Coronary artery (tissue), 2 donors: ENCODE results near the gene ZNF148.

Experiments
- DNase-seq: peaks from one replicate; pipeline ENCODE4 v3.0.0-alpha.2; 2017; ENCODE audit warnings: low spot score
- H3K27ac ChIP-seq, 2 donors: fragments of 200-600 bp; sonication (generic); one replicate each; pipeline ENCODE4 v1.5.1; 2016 to 2019
- H3K4me3 ChIP-seq: fragments of 200-600 bp; sonication (generic); 2 replicates; pipeline ENCODE4 v1.5.1; 2016; ENCODE audit warnings: mild to moderate bottlenecking, moderate library complexity
- TF ChIP-seq, protein P1 (sequence below): fragments of 200-600 bp; sonication (generic); IDR thresholded peaks from one replicate; pipeline ENCODE4 v1.5.1; 2019; ENCODE audit warnings: antibody characterized with exemption

Gene ZNF148

GRCh38 chr3:125375950-125376679 is 990 bp upstream of the ZNF148 start:
- no peak for DNase-seq
- peak overlapping the region; percentile 90 for H3K4me3 ChIP-seq
- TF ChIP-seq, protein P1, sequence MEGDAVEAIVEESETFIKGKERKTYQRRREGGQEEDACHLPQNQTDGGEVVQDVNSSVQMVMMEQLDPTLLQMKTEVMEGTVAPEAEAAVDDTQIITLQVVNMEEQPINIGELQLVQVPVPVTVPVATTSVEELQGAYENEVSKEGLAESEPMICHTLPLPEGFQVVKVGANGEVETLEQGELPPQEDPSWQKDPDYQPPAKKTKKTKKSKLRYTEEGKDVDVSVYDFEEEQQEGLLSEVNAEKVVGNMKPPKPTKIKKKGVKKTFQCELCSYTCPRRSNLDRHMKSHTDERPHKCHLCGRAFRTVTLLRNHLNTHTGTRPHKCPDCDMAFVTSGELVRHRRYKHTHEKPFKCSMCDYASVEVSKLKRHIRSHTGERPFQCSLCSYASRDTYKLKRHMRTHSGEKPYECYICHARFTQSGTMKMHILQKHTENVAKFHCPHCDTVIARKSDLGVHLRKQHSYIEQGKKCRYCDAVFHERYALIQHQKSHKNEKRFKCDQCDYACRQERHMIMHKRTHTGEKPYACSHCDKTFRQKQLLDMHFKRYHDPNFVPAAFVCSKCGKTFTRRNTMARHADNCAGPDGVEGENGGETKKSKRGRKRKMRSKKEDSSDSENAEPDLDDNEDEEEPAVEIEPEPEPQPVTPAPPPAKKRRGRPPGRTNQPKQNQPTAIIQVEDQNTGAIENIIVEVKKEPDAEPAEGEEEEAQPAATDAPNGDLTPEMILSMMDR = no peak
- peak overlapping the region; percentile 91 to 96 for H3K27ac ChIP-seq

GRCh38 chr3:125374501-125374995 is 577 bp downstream of the ZNF148 start:
- TF ChIP-seq, protein P1 = no peak
- peak overlapping the region; percentile 91 to 96 for H3K27ac ChIP-seq
- DNase-seq = no peak
- peak overlapping the region; percentile 90 for H3K4me3 ChIP-seq

DNA sequence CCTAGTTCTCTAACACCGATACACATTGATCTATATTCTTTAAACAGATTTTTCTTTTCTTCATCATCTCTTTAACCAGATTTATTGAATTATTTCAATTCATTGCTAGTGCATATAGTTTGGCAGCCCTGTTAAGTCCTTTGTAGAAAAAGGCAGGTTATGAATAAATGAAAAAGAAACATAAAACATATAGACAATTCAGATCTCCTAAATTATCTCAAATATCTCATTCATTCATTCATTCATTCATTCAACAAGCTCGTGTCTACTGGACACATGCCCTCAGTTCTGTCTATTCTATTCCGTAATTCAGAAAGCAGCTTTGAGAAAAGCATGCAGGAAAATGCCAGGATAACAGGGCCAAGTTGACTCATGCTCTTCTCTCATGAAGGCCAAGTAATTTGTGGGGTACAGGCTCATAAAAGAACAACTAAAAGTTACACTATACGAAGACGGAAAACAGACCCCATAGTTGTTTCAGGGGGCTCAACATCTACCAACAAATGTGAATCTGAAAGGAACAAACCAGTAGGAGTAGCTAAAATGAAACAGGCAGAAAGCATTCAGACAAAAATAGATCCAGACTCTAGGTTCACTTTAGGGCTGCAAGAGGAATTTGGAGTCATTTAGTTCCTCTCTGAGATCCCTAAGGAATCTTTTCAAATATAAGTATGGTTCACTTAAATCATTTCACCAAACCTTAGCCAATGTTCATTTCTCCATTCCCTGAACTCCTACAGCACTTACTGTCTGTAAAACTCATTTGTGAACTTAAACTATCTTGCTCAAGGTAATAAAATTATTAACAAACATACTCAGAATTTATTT is 7.5 kb downstream of the ZNF148 start:
- Histone ChIP-seq H3K27ac (no peak overlapping the region), H3K4me3 (peak overlapping the region; percentile 4)
- TF ChIP-seq, protein P1 = no peak
- DNase-seq = no peak

DNA sequence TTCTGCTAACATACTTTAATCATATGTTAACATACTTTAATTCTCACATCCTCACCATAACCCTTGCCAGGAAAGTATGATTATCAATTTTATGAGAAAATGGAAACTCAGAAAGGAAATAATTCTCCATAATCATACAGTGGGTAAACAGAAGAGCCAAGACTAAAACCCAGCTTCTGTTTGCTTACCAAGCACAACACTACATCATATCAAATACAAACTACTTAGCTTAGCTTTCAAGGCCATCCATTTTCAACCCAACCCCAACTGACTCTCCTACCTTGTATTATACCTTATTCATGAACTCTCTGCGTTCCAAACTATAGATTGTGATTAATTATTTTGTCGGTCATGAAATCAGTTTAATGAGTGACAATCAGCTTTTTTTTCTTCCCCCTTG is 9.0 kb downstream of the ZNF148 start:
- no peak overlapping the region for H3K27ac ChIP-seq
- TF ChIP-seq, protein P1 = no peak
- DNase-seq = no peak
- H3K4me3 ChIP-seq = no peak overlapping the region

GRCh38 chr3:125359700-125360099 is 15.4 kb downstream of the ZNF148 start:
- TF ChIP-seq, protein P1 = no peak
- no peak overlapping the region for H3K27ac ChIP-seq
- H3K4me3 ChIP-seq = no peak overlapping the region
- no peak for DNase-seq

DNA sequence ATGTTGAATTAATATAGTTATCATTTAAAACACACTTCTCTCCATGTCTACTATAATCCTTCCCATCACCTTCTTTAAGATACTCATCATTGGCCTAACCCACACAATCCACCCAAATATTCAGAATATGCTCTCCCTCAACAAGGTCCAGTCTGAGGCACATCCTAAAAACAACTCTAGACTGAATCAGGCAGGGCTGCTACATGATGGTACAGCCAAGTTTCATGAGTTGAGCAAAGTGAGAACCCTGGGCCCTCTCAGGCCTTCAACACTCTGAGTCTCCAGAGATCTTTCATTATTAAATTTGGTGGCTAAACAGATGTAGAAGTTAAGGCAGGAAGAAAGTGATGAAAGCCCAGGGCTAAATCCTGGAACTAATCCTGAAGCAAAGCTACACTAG is 16.2 kb downstream of the ZNF148 start:
- TF ChIP-seq, protein P1 = no peak
- Histone ChIP-seq H3K27ac (no peak overlapping the region), H3K4me3 (no peak overlapping the region)
- DNase-seq = no peak
